Mucosa of rectum (tissue), 2 donors: ENCODE data around the gene CDK11B.

ENCODE experiments used
- H3K27ac ChIP-seq, 2 donors: one replicate each; pipeline ENCODE4 v1.7.0; 2013; ENCODE audit warnings: inconsistent platforms in 2 of 2, low read depth in 2 of 2, low read length in 2 of 2
- H3K27me3 ChIP-seq, 2 donors: one replicate each; pipeline ENCODE4 v1.7.0; 2013; ENCODE audit warnings: low read length in 2 of 2; ENCODE audit not compliant: control insufficient read depth in 2 of 2, insufficient read depth in 2 of 2
- H3K36me3 ChIP-seq, 2 donors: one replicate each; pipeline ENCODE4 v1.7.0; 2013; ENCODE audit warnings: low read length in 2 of 2; ENCODE audit not compliant: control insufficient read depth in 2 of 2, insufficient read depth in 2 of 2
- H3K4me1 ChIP-seq, 2 donors: one replicate each; pipeline ENCODE4 v1.7.0; 2013; ENCODE audit warnings: low read length in 2 of 2, mild to moderate bottlenecking in 1 of 2; ENCODE audit not compliant: control insufficient read depth in 2 of 2, insufficient read depth in 2 of 2
- H3K4me3 ChIP-seq, 2 donors: one replicate each; pipeline ENCODE4 v1.7.0; 2013; ENCODE audit warnings: low read length in 2 of 2
- H3K9ac ChIP-seq, 2 donors: one replicate each; pipeline ENCODE4 v1.7.0; 2013; ENCODE audit warnings: low read length in 2 of 2, low read depth in 1 of 2, mild to moderate bottlenecking in 1 of 2
- H3K9me3 ChIP-seq, 2 donors: one replicate each; pipeline ENCODE4 v1.7.0; 2013; ENCODE audit warnings: low read length in 2 of 2; ENCODE audit not compliant: control insufficient read depth in 2 of 2
- donor health status: healthy.
- donor health status: Normal muscosa, but diverticular disease.

Gene CDK11B

GRCh38 chr1:1631782-1632420, 26.9 kb downstream of the CDK11B start, which contains the start of gene MMP23B:
Gene MMP23B (plus strand): TSS chr1:1632173. CDS start chr1:1632219, 46 bp downstream.
- H3K9ac ChIP-seq, result no peak within 1 kb of the TSS
- peaks cover 4 to 5% of the 10 kb centered on the region in 2 donors for H3K36me3 ChIP-seq
- peaks cover 8% of the 10 kb centered on the region in 2 donors for H3K4me1 ChIP-seq
- peaks cover 2 to 3% of the 10 kb centered on the region in 2 donors for H3K27me3 ChIP-seq
- H3K27ac ChIP-seq, result peak within 1 kb of the TSS; percentile 51 to 52
- no peaks in the 10 kb centered on the region for H3K9me3 ChIP-seq
- no peak within 1 kb of the TSS for H3K4me3 ChIP-seq

GRCh38 chr1:1630965-1631781, 27.6 kb downstream of the CDK11B start:
- Histone ChIP-seq H3K4me1 (peaks cover 10 to 11% of the 10 kb centered on the region in 2 donors), H3K9me3 (no peaks in the 10 kb centered on the region), H3K9ac (peak overlapping the region in 1 of 2 donors; percentile 12), H3K4me3 (no peak overlapping the region), H3K27ac (peak overlapping the region; percentile 61 to 78), H3K36me3 (no peaks in the 10 kb centered on the region), H3K27me3 (peaks cover 2 to 3% of the 10 kb centered on the region in 2 donors)

- peaks cover 10 to 11% of the 10 kb centered on the region in 2 donors for H3K4me1 ChIP-seq
- H3K9me3 ChIP-seq, result no peaks in the 10 kb centered on the region
- peaks cover 2 to 3% of the 10 kb centered on the region in 2 donors for H3K27me3 ChIP-seq
- no peaks in the 10 kb centered on the region for H3K36me3 ChIP-seq
- no peak overlapping the region for H3K4me3 ChIP-seq
- peak overlapping the region in 1 of 2 donors; percentile 12 for H3K9ac ChIP-seq
- peak overlapping the region; percentile 61 to 78 for H3K27ac ChIP-seq
These were observed 28.4 kb downstream of the CDK11B start for GRCh38 chr1:1630191-1630964.

GRCh38 chr1:1629430-1630190, 29.2 kb downstream of the CDK11B start:
- Histone ChIP-seq H3K4me3 (no peak overlapping the region), H3K27me3 (peaks cover 2 to 3% of the 10 kb centered on the region in 2 donors), H3K9me3 (no peaks in the 10 kb centered on the region), H3K27ac (peak overlapping the region in 1 of 2 donors; percentile 78), H3K9ac (no peak overlapping the region), H3K36me3 (no peaks in the 10 kb centered on the region), H3K4me1 (peaks cover 10 to 11% of the 10 kb centered on the region in 2 donors)

- Histone ChIP-seq H3K9ac (no peak overlapping the region), H3K4me3 (no peak overlapping the region), H3K27me3 (peaks cover 2 to 3% of the 10 kb centered on the region in 2 donors), H3K36me3 (no peaks in the 10 kb centered on the region), H3K9me3 (no peaks in the 10 kb centered on the region), H3K27ac (peak overlapping the region in 1 of 2 donors; percentile 48), H3K4me1 (peaks cover 10 to 11% of the 10 kb centered on the region in 2 donors)
These were observed 29.9 kb downstream of the CDK11B start for GRCh38 chr1:1628754-1629429.

- peak overlapping the region; percentile 17 to 67 for H3K9ac ChIP-seq
- no peaks in the 10 kb centered on the region for H3K36me3 ChIP-seq
- no peaks in the 10 kb centered on the region for H3K9me3 ChIP-seq
- H3K4me1 ChIP-seq, result peaks cover 10 to 11% of the 10 kb centered on the region in 2 donors
- H3K4me3 ChIP-seq, result peak overlapping the region in 1 of 2 donors; percentile 33
- H3K27ac ChIP-seq, result peak overlapping the region; percentile 78 to 79
- H3K27me3 ChIP-seq, result peaks cover 2 to 3% of the 10 kb centered on the region in 2 donors
These were observed 30.7 kb downstream of the CDK11B start for GRCh38 chr1:1627829-1628753.

- peaks cover 10 to 11% of the 10 kb centered on the region in 2 donors for H3K4me1 ChIP-seq
- no peaks in the 10 kb centered on the region for H3K9me3 ChIP-seq
- peaks cover 2 to 3% of the 10 kb centered on the region in 2 donors for H3K27me3 ChIP-seq
- peak overlapping the region; percentile 17 to 74 for H3K9ac ChIP-seq
- no peaks in the 10 kb centered on the region for H3K36me3 ChIP-seq
- H3K27ac ChIP-seq, result peak overlapping the region; percentile 81 to 88
- peak overlapping the region in 1 of 2 donors; percentile 33 for H3K4me3 ChIP-seq
These were observed 31.5 kb downstream of the CDK11B start for GRCh38 chr1:1627261-1627828.
